Left lung (tissue), 10 donors: ENCODE results near the gene FREM2. TPM values are rescaled to one million over a fixed set of nuclear protein-coding genes. Genes with fewer than 3 reads are reported as not detected.

Source experiments
- ATAC-seq: fragments of 200-7000 bp; cut with Tn5 transposase; one replicate; pipeline ENCODE4 v1.9.1; 2020; ENCODE audit warnings: moderate library complexity
- DNase-seq, 4 donors: peaks; one replicate each; pipeline ENCODE4 v3.0.0-alpha.2; 2013 to 2020
- H3K27ac ChIP-seq, 2 donors: fragments of 200-600 bp; sonication (generic) in 1 of 2; one replicate each; pipeline versions ENCODE4 v1.5.0 to v1.8.0; 2020 to 2021
- H3K27me3 ChIP-seq, 2 donors: fragments of 200-600 bp; sonication (generic) in 1 of 2; one replicate each; pipeline versions ENCODE4 v1.5.0 to v1.8.0; 2020 to 2021
- H3K36me3 ChIP-seq, 2 donors: fragments of 200-600 bp; sonication (generic) in 1 of 2; one replicate each; pipeline versions ENCODE4 v1.5.0 to v1.8.0; 2020 to 2021
- H3K4me1 ChIP-seq, 2 donors: fragments of 200-600 bp; one replicate each; pipeline ENCODE4 v1.8.0; 2021
- H3K4me3 ChIP-seq, 2 donors: fragments of 200-600 bp; sonication (generic) in 1 of 2; one replicate each; pipeline versions ENCODE4 v1.5.0 to v1.8.0; 2020 to 2021; ENCODE audit warnings: mild to moderate bottlenecking in 1 of 2
- H3K9me3 ChIP-seq, 2 donors: fragments of 200-600 bp; sonication (generic) in 1 of 2; one replicate each; pipeline versions ENCODE4 v1.5.0 to v1.8.0; 2020 to 2021
- CTCF ChIP-seq, 2 donors: fragments of 200-600 bp; sonication (generic) in 1 of 2; IDR thresholded peaks; one replicate each; pipeline versions ENCODE4 v1.5.0 to v1.8.0; 2021; ENCODE audit warnings: antibody characterized with exemption in 2 of 2
- intact Hi-C, 2 donors: fragments of 100-400 bp; cut with DNase I; formaldehyde crosslinking; loops; one replicate each; pipeline versions ENCODE4 v1.11.2 to v1.14.2; 2022
- polyA plus RNA-seq, 6 donors: library from polyadenylated mRNA; unstranded; fragments of 120-200 nt; gene quantifications; one replicate each; pipeline ENCODE4 v1.2.1, GENCODE V29; 2013; ENCODE audit not compliant: insufficient read length in 6 of 6
- total RNA-seq, 2 donors: library from RNA; stranded (reverse); fragmentation: NEBNext Ultra II Directional; extraction: Animal tissue kit (Norgen Biotek cat#: 25700); gene quantifications; one replicate each; pipeline ENCODE4 v1.2.1, GENCODE V29; 2021
- donor health status: DM: no; HTN: yes; CAD: no.
- donor health status: DM: no; HTN: no; CAD: no.

The FREM2 gene
- total and polyA plus RNA-seq, 8 donors, result 12.4 to 54.1 (median 43.4) TPM

GRCh38 chr13:38718374-38718773 lies 31.5 kb downstream of the FREM2 start:
- Histone ChIP-seq H3K27me3 (no peaks in the 10 kb centered on the region), H3K4me3 (no peak overlapping the region), H3K36me3 (no peaks in the 10 kb centered on the region), H3K27ac (no peak overlapping the region), H3K4me1 (no peaks in the 10 kb centered on the region), H3K9me3 (no peaks in the 10 kb centered on the region)
- TF ChIP-seq CTCF (IDR thresholded peaks at IDR 0.05), result no peak
- intact Hi-C loops, result no loop called here
- DNase-seq (no peak), ATAC-seq (peak; percentile 62)

GRCh38 chr13:38730332-38730731 lies 43.5 kb downstream of the FREM2 start:
- intact Hi-C loops, result no loop called here
- Histone ChIP-seq H3K4me1 (no peaks in the 10 kb centered on the region), H3K4me3 (no peak overlapping the region), H3K27ac (no peak overlapping the region), H3K36me3 (no peaks in the 10 kb centered on the region), H3K27me3 (no peaks in the 10 kb centered on the region), H3K9me3 (no peaks in the 10 kb centered on the region)
- ATAC-seq (no peak), DNase-seq (no peak)
- TF ChIP-seq CTCF (IDR thresholded peaks at IDR 0.05), result no peak

- no peak for TF ChIP-seq CTCF (IDR thresholded peaks at IDR 0.05)
- Histone ChIP-seq H3K4me1 (no peaks in the 10 kb centered on the region), H3K9me3 (no peaks in the 10 kb centered on the region), H3K27me3 (no peaks in the 10 kb centered on the region), H3K36me3 (no peaks in the 10 kb centered on the region), H3K27ac (no peak overlapping the region), H3K4me3 (no peak overlapping the region)
- intact Hi-C loops, result no loop called here
- no peak for DNase-seq
- no peak for ATAC-seq
Measured at GRCh38 chr13:38733146-38733545, 46.3 kb downstream of the FREM2 start.

- H3K4me1 ChIP-seq, result no peaks in the 10 kb centered on the region
- DNase-seq (no peak), ATAC-seq (no peak)
- H3K9me3 ChIP-seq, result no peaks in the 10 kb centered on the region
- no peak overlapping the region for H3K27ac ChIP-seq
- TF ChIP-seq CTCF (IDR thresholded peaks at IDR 0.05), result no peak
- H3K36me3 ChIP-seq, result no peaks in the 10 kb centered on the region
- H3K27me3 ChIP-seq, result no peaks in the 10 kb centered on the region
- H3K4me3 ChIP-seq, result no peak overlapping the region
- intact Hi-C loops, result no loop called here
Measured at GRCh38 chr13:38735665-38736440, 49.0 kb downstream of the FREM2 start.

GRCh38 chr13:38743466-38743865 lies 56.6 kb downstream of the FREM2 start:
- H3K4me3 ChIP-seq, result no peak overlapping the region
- ATAC-seq, result no peak
- TF ChIP-seq CTCF (IDR thresholded peaks at IDR 0.05), result no peak
- H3K27ac ChIP-seq, result no peak overlapping the region
- no peak for DNase-seq
- H3K27me3 ChIP-seq, result no peaks in the 10 kb centered on the region
- H3K9me3 ChIP-seq, result no peaks in the 10 kb centered on the region
- H3K36me3 ChIP-seq, result no peaks in the 10 kb centered on the region
- intact Hi-C loops, result no loop called here
- H3K4me1 ChIP-seq, result no peaks in the 10 kb centered on the region
